ENCODE results near the gene MMAA. TPM values are rescaled to one million over a fixed set of nuclear protein-coding genes. Genes with fewer than 3 reads are reported as not detected.
"Not testable (repeated sequence)": the region's sequence is repeated elsewhere in the genome, so short reads cannot be mapped to it uniquely, and the experiment has no call there.

The MMAA gene
- total and polyA plus RNA-seq, 2 donors (not counting 1 experiment from before 2014, with no cell fraction given) = 3.9 to 9.0 TPM

GRCh38 chr4:145587088-145587754 is 32.0 kb upstream of the MMAA start:
- peaks cover 10% of the 10 kb centered on the region for H3K27me3 Mint-ChIP-seq
- no peaks in the 10 kb centered on the region for H3K4me1 Mint-ChIP-seq
- WGBS (ENCODE audit: insufficient coverage) = 51% methylated on average over 2 of the region's 3 CpGs
- Histone ChIP-seq H3K9ac (ENCODE audit: low read length) (no peak overlapping the region), H2AFZ (ENCODE audit: insufficient read depth, low read depth, low read length, poor library complexity, severe bottlenecking) (no peak overlapping the region), H3K79me2 (ENCODE audit: control insufficient read depth, insufficient read depth, low read length) (no peaks in the 10 kb centered on the region), H3K4me2 (replicated peaks; ENCODE audit: low read depth, low read length, poor library complexity, severe bottlenecking) (no peak overlapping the region), H4K20me1 (ENCODE audit: control insufficient read depth, insufficient read depth, low read length, poor library complexity, severe bottlenecking) (no peaks in the 10 kb centered on the region), H3K27ac (ENCODE audit: low read length in 2 of 2) (no peak overlapping the region), H3K36me3 (replicated peaks in 1 of 2; ENCODE audit: control extremely low read depth in 1 of 2, control insufficient read depth in 1 of 2, extremely low read depth in 1 of 2, insufficient read depth in 2 of 2, low read length in 1 of 2) (no peaks in the 10 kb centered on the region), H3K9me3 (ENCODE audit: control extremely low read depth in 1 of 3, control insufficient read depth in 2 of 3, insufficient read depth in 1 of 3, low read length in 2 of 3) (no peaks in the 10 kb centered on the region), H3K4me3 (ENCODE audit: control extremely low read depth in 1 of 5, extremely low read depth in 1 of 5, insufficient read depth in 1 of 5, low read depth in 2 of 5, low read length in 4 of 5) (no peak overlapping the region), H3K4me1 (ENCODE audit: control insufficient read depth in 2 of 2, insufficient read depth in 2 of 2, low read length in 2 of 2) (no peaks in the 10 kb centered on the region), H3K27me3 (replicated peaks in 1 of 4; ENCODE audit: control extremely low read depth in 1 of 4, control insufficient read depth in 3 of 4, insufficient read depth in 4 of 4, low read length in 3 of 4) (peaks cover 0 to 9% (median 0%) of the 10 kb centered on the region in 4 experiments)
- intact Hi-C loops (cut with micrococcal nuclease) = no loop called here
- ATAC-seq (ENCODE audit: low read depth) (no peak), DNase-seq (no peak)
- H3K4me3 Mint-ChIP-seq = no peak overlapping the region
- CTCF ChIA-PET = no interaction called here
- POLR2A ChIA-PET = no interaction called here
- H3K27ac Mint-ChIP-seq = no peak overlapping the region
- no peaks in the 10 kb centered on the region for H3K9me3 Mint-ChIP-seq (ENCODE audit: insufficient read depth)
- TF ChIP-seq EZH2 (IDR thresholded peaks at IDR 0.05; ENCODE audit: borderline replicate concordance, insufficient read depth, low read depth, low read length, poor library complexity, severe bottlenecking) = no peak
- TF ChIP-seq, protein P1, sequence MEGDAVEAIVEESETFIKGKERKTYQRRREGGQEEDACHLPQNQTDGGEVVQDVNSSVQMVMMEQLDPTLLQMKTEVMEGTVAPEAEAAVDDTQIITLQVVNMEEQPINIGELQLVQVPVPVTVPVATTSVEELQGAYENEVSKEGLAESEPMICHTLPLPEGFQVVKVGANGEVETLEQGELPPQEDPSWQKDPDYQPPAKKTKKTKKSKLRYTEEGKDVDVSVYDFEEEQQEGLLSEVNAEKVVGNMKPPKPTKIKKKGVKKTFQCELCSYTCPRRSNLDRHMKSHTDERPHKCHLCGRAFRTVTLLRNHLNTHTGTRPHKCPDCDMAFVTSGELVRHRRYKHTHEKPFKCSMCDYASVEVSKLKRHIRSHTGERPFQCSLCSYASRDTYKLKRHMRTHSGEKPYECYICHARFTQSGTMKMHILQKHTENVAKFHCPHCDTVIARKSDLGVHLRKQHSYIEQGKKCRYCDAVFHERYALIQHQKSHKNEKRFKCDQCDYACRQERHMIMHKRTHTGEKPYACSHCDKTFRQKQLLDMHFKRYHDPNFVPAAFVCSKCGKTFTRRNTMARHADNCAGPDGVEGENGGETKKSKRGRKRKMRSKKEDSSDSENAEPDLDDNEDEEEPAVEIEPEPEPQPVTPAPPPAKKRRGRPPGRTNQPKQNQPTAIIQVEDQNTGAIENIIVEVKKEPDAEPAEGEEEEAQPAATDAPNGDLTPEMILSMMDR (IDR thresholded peaks at IDR 0.05) = no peak

- DNase-seq; intact Hi-C loops (cut with micrococcal nuclease); H3K9ac ChIP-seq (ENCODE audit: low read length); H3K4me1 ChIP-seq (ENCODE audit: control insufficient read depth in 2 of 2, insufficient read depth in 2 of 2, low read length in 2 of 2); POLR2A ChIA-PET; ATAC-seq (ENCODE audit: low read depth); H3K9me3 Mint-ChIP-seq (ENCODE audit: insufficient read depth); H3K9me3 ChIP-seq (ENCODE audit: control extremely low read depth in 1 of 3, control insufficient read depth in 2 of 3, insufficient read depth in 1 of 3, low read length in 2 of 3); H3K27me3 ChIP-seq (replicated peaks in 1 of 4; ENCODE audit: control extremely low read depth in 1 of 4, control insufficient read depth in 3 of 4, insufficient read depth in 4 of 4, low read length in 3 of 4); H4K20me1 ChIP-seq (ENCODE audit: control insufficient read depth, insufficient read depth, low read length, poor library complexity, severe bottlenecking); H3K79me2 ChIP-seq (ENCODE audit: control insufficient read depth, insufficient read depth, low read length); H3K4me3 Mint-ChIP-seq; H2AFZ ChIP-seq (ENCODE audit: insufficient read depth, low read depth, low read length, poor library complexity, severe bottlenecking); H3K36me3 ChIP-seq (replicated peaks in 1 of 2; ENCODE audit: control extremely low read depth in 1 of 2, control insufficient read depth in 1 of 2, extremely low read depth in 1 of 2, insufficient read depth in 2 of 2, low read length in 1 of 2); H3K4me3 ChIP-seq (ENCODE audit: control extremely low read depth in 1 of 5, extremely low read depth in 1 of 5, insufficient read depth in 1 of 5, low read depth in 2 of 5, low read length in 4 of 5); H3K4me2 ChIP-seq (replicated peaks; ENCODE audit: low read depth, low read length, poor library complexity, severe bottlenecking); H3K27ac ChIP-seq (ENCODE audit: low read length in 2 of 2); H3K27ac Mint-ChIP-seq; H3K4me1 Mint-ChIP-seq; CTCF ChIA-PET: not testable (repeated sequence)
- no CpG with 5 or more reads among the region's 2 CpGs for WGBS (ENCODE audit: insufficient coverage)
- peaks cover 15% of the 10 kb centered on the region for H3K27me3 Mint-ChIP-seq
These were observed 29.8 kb upstream of the MMAA start for GRCh38 chr4:145589381-145589780.
